ENCODE results near the gene ERN2. TPM values are rescaled to one million over a fixed set of nuclear protein-coding genes. Genes with fewer than 3 reads are reported as not detected.

Gene ERN2
- total and polyA plus RNA-seq, 9 donors, result 0.24 to 0.26 TPM; not detected in 7

- whole genome bisulfite sequencing, 3 donors, result 83 to 87% (median 86%) methylated on average over 22 of the region's 22 CpGs
- H3K36me3 ChIP-seq, result no peaks in the 10 kb centered on the region
- no peak for DNase-seq
- H3K4me1 ChIP-seq (ENCODE audit: insufficient read depth), result no peaks in the 10 kb centered on the region
- H3K4me3 ChIP-seq, result no peak overlapping the region
- TF ChIP-seq, protein P1, sequence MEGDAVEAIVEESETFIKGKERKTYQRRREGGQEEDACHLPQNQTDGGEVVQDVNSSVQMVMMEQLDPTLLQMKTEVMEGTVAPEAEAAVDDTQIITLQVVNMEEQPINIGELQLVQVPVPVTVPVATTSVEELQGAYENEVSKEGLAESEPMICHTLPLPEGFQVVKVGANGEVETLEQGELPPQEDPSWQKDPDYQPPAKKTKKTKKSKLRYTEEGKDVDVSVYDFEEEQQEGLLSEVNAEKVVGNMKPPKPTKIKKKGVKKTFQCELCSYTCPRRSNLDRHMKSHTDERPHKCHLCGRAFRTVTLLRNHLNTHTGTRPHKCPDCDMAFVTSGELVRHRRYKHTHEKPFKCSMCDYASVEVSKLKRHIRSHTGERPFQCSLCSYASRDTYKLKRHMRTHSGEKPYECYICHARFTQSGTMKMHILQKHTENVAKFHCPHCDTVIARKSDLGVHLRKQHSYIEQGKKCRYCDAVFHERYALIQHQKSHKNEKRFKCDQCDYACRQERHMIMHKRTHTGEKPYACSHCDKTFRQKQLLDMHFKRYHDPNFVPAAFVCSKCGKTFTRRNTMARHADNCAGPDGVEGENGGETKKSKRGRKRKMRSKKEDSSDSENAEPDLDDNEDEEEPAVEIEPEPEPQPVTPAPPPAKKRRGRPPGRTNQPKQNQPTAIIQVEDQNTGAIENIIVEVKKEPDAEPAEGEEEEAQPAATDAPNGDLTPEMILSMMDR (IDR thresholded peaks at IDR 0.05), result no peak
- no peak for TF ChIP-seq POLR2A (IDR thresholded peaks at IDR 0.05)
- TF ChIP-seq EP300 (IDR thresholded peaks at IDR 0.05), result no peak
- no peaks in the 10 kb centered on the region for H3K9me3 ChIP-seq
- intact Hi-C loops (cut with DNase I), result no loop called here
- H3K27ac ChIP-seq, result no peak overlapping the region
- no peaks in the 10 kb centered on the region for H3K27me3 ChIP-seq
These were observed 8.1 kb downstream of the ERN2 start for GRCh38 chr16:23704772-23705516.

- TF ChIP-seq POLR2A (IDR thresholded peaks at IDR 0.05) (no peak), EP300 (IDR thresholded peaks at IDR 0.05) (no peak)
- TF ChIP-seq, protein P1 (IDR thresholded peaks at IDR 0.05), result no peak
- no peak overlapping the region for H3K4me3 ChIP-seq
- H3K27me3 ChIP-seq, result no peaks in the 10 kb centered on the region
- no peaks in the 10 kb centered on the region for H3K9me3 ChIP-seq
- H3K36me3 ChIP-seq, result no peaks in the 10 kb centered on the region
- no peaks in the 10 kb centered on the region for H3K4me1 ChIP-seq (ENCODE audit: insufficient read depth)
- DNase-seq, result no peak
- intact Hi-C loops (cut with DNase I), result no loop called here
- 56 to 61% (median 59%) methylated on average over 2 of the region's 2 CpGs for WGBS, 3 donors
- H3K27ac ChIP-seq, result no peak overlapping the region
These were observed 10.1 kb downstream of the ERN2 start for GRCh38 chr16:23702951-23703350.

DNA sequence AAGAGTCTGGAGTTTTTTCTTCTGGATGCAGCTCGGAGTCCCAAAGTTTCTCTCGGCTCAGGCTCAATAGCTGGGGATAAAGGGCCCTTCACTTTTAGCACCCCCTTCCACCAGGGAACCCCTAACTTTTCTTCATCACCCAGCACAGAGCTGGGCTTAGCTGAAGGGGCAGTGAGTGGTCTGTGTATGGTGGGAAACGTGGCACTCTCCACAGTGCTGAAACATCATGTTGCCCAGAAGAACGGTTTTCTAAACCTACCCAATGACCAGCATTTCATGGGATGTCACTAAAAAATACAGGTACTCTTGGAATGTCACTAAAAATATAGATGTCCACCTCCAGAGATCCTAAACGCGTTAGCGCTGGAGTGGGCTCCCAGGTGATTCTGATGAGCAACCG, 12.0 kb downstream of the ERN2 start:
- Histone ChIP-seq H3K27me3 (no peaks in the 10 kb centered on the region), H3K4me1 (ENCODE audit: insufficient read depth) (no peaks in the 10 kb centered on the region), H3K36me3 (no peaks in the 10 kb centered on the region), H3K9me3 (no peaks in the 10 kb centered on the region), H3K27ac (no peak overlapping the region), H3K4me3 (no peak overlapping the region)
- DNase-seq, result no peak
- WGBS, 3 donors, result 58 to 70% (median 66%) methylated on average over 8 of the region's 8 CpGs
- TF ChIP-seq EP300 (IDR thresholded peaks at IDR 0.05) (no peak), POLR2A (IDR thresholded peaks at IDR 0.05) (no peak)
- TF ChIP-seq, protein P1 (IDR thresholded peaks at IDR 0.05), result no peak
- intact Hi-C loops (cut with DNase I), result no loop called here

GRCh38 chr16:23700509-23700908, 12.5 kb downstream of the ERN2 start:
- WGBS, 3 donors, result 9 to 15% (median 11%) methylated on average over 8 of the region's 8 CpGs

More at GRCh38 chr16:23700509-23700908, 12.5 kb downstream of the ERN2 start:
- no peak overlapping the region for H3K27ac ChIP-seq
- no peaks in the 10 kb centered on the region for H3K9me3 ChIP-seq
- no peaks in the 10 kb centered on the region for H3K4me1 ChIP-seq (ENCODE audit: insufficient read depth)
- no peak for DNase-seq
- H3K4me3 ChIP-seq, result no peak overlapping the region
- intact Hi-C loops (cut with DNase I), result no loop called here
- TF ChIP-seq EP300 (IDR thresholded peaks at IDR 0.05), result no peak
- no peak for TF ChIP-seq POLR2A (IDR thresholded peaks at IDR 0.05)
- TF ChIP-seq, protein P1 (IDR thresholded peaks at IDR 0.05), result no peak
- H3K27me3 ChIP-seq, result no peaks in the 10 kb centered on the region
- H3K36me3 ChIP-seq, result no peaks in the 10 kb centered on the region
